Pancreas (tissue), 10 donors: ENCODE results near the gene ADAMTS2. TPM values are rescaled to one million over a fixed set of nuclear protein-coding genes. Genes with fewer than 3 reads are reported as not detected.
A peak's percentile ranks its signal among the peaks of the same experiment; 100 is the strongest.

Experiments
- ATAC-seq, 4 donors: fragments of 200-7000 bp; cut with Tn5 transposase; one replicate each; pipeline versions ENCODE4 v1.8.0 to v1.9.1; 2020; ENCODE audit warnings: mild to moderate bottlenecking in 4 of 4, moderate library complexity in 4 of 4
- DNase-seq, 6 donors: peaks; one replicate each; pipeline ENCODE4 v3.0.0-alpha.2; 2020
- FAIRE-seq: peaks from 2 replicates; lab custom pipeline; 2012; peaks lifted over from hg19 to GRCh38; lab: Jason Lieb, UNC
- H3K27ac ChIP-seq, 4 donors: fragments of 200-600 bp; sonication (generic); 1 replicate in 3 of 4; 2 replicates in 1 of 4; pipeline versions ENCODE4 v1.5.0 to v1.8.0; 2020
- H3K27me3 ChIP-seq, 4 donors: fragments of 200-600 bp; one replicate each; pipeline ENCODE4 v1.8.0; 2021
- H3K36me3 ChIP-seq, 3 donors: fragments of 200-600 bp; sonication (generic) in 1 of 3; one replicate each; pipeline versions ENCODE4 v1.5.0 to v1.8.0; 2020 to 2021
- H3K4me1 ChIP-seq, 3 donors: fragments of 200-600 bp; one replicate each; pipeline ENCODE4 v1.8.0; 2021
- H3K4me3 ChIP-seq, 4 donors: fragments of 200-600 bp; sonication (generic) in 2 of 4; one replicate each; pipeline versions ENCODE4 v1.5.0 to v1.8.0; 2020 to 2021
- H3K9me3 ChIP-seq, 4 donors: fragments of 200-600 bp; one replicate each; pipeline ENCODE4 v1.8.0; 2021
- WGBS, 2 donors: extraction: QIAGEN DNeasy Blood & Tissue Kit; methylation state at CpG; one replicate each; pipeline ENCODE4 v1.1.7; 2013; 5-methylcytosine and 5-hydroxymethylcytosine counted together
- intact Hi-C, 3 donors: fragments of 100-400 bp; cut with DNase I; formaldehyde crosslinking; loops; one replicate each; pipeline versions ENCODE4 v1.11.1 to v1.14.2; 2022
- polyA plus RNA-seq, 2 donors: library from polyadenylated mRNA; stranded (reverse); fragments of 200-250 nt; gene quantifications; one replicate each; pipeline ENCODE4 v1.2.3, GENCODE V29; 2013
- total RNA-seq, 6 donors: library from RNA; stranded (reverse); fragmentation: NEBNext Ultra II Directional in 4 of 6; extraction: Animal tissue kit (Norgen Biotek cat#: 25700) in 4 of 6; gene quantifications; one replicate each; pipeline versions ENCODE4 v1.2.1 to v1.2.4, GENCODE V29; 2021 to 2023
- TF ChIP-seq, protein P1 (sequence below), 4 donors: fragments of 200-600 bp; sonication (generic) in 3 of 4; IDR thresholded peaks; one replicate each; pipeline versions ENCODE4 v1.5.0 to v1.8.0; 2021; ENCODE audit warnings: antibody characterized with exemption in 4 of 4
- donor health status: healthy with polysubstance abuse.
- donor health status: DM: no; HTN: no; CAD: no; lungs with moderate emphysema.
- donor health status: DM: no; HTN: no; CAD: no.
- donor health status: control.
- donor health status: control.
- donor health status: Bipolar disorder and iron deficiency.
- donor health status: DM: yes; HTN: yes; CAD: no.
- donor health status: DM: no; HTN: no; CAD: no.
- donor health status: DM: no; HTN: no; CAD: no.
- donor health status: DM: yes; HTN: yes; CAD: no.

Gene ADAMTS2
- total and polyA plus RNA-seq, 8 donors = 1.3 to 18.5 (median 5.8) TPM

DNA sequence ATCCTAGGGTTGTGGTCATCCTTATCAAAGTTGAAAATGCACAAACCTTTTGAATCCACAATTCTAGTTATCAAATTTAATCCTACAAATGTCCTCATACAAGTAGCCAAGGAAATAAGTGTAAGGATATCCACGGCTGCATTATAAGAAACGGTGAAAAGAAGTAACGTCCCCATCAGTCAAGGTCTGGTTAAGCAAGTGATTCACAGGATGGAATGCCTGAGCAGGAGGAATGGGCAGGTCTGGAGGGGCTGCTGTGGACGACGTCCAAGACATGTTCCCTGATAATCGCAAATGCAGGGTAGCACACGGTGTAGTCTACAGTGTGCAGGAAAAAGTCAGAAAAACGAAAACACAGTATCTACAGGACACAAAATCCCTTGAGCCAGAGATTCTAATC is 118.6 kb downstream of the ADAMTS2 start:
- Histone ChIP-seq H3K36me3 (no peaks in the 10 kb centered on the region), H3K27me3 (no peaks in the 10 kb centered on the region), H3K27ac (no peak overlapping the region), H3K9me3 (no peaks in the 10 kb centered on the region), H3K4me3 (no peak overlapping the region), H3K4me1 (no peaks in the 10 kb centered on the region)
- ATAC-seq (no peak), FAIRE-seq (no peak), DNase-seq (no peak)
- intact Hi-C loops = no loop called here
- TF ChIP-seq, protein P1, sequence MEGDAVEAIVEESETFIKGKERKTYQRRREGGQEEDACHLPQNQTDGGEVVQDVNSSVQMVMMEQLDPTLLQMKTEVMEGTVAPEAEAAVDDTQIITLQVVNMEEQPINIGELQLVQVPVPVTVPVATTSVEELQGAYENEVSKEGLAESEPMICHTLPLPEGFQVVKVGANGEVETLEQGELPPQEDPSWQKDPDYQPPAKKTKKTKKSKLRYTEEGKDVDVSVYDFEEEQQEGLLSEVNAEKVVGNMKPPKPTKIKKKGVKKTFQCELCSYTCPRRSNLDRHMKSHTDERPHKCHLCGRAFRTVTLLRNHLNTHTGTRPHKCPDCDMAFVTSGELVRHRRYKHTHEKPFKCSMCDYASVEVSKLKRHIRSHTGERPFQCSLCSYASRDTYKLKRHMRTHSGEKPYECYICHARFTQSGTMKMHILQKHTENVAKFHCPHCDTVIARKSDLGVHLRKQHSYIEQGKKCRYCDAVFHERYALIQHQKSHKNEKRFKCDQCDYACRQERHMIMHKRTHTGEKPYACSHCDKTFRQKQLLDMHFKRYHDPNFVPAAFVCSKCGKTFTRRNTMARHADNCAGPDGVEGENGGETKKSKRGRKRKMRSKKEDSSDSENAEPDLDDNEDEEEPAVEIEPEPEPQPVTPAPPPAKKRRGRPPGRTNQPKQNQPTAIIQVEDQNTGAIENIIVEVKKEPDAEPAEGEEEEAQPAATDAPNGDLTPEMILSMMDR (IDR thresholded peaks at IDR 0.05) = no peak
- 46 to 59% methylated on average over 8 of the region's 8 CpGs for WGBS, 2 donors

DNA sequence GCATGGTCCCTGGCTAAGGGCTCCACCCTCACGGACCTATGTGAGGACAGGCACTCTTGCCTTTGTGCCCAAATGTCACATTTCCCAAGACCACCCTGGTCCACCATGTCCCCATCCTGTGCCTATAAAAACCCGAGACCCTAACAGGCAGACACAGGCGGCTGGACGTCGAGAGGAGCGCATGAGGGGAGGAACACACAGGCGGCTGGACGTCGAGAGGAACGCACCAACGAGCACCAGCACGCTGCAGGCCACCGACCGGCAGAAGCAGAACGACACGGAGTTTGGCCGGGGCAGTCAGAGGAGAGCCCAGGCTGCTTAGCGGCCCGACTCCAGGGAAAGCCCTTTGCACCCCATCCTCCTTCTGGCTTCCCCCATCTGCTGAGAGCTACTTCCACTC is 119.9 kb downstream of the ADAMTS2 start:
- FAIRE-seq (no peak), ATAC-seq (no peak), DNase-seq (peak in 2 of 6 donors; percentile 19 to 24)
- TF ChIP-seq, protein P1 (IDR thresholded peaks at IDR 0.05) = no peak
- H3K27ac ChIP-seq = no peak overlapping the region
- no peaks in the 10 kb centered on the region for H3K36me3 ChIP-seq
- H3K4me3 ChIP-seq = no peak overlapping the region
- H3K4me1 ChIP-seq = no peaks in the 10 kb centered on the region
- intact Hi-C loops = no loop called here
- H3K27me3 ChIP-seq = no peaks in the 10 kb centered on the region
- WGBS, 2 donors = 81 to 89% methylated on average over 19 of the region's 19 CpGs
- no peaks in the 10 kb centered on the region for H3K9me3 ChIP-seq

DNA sequence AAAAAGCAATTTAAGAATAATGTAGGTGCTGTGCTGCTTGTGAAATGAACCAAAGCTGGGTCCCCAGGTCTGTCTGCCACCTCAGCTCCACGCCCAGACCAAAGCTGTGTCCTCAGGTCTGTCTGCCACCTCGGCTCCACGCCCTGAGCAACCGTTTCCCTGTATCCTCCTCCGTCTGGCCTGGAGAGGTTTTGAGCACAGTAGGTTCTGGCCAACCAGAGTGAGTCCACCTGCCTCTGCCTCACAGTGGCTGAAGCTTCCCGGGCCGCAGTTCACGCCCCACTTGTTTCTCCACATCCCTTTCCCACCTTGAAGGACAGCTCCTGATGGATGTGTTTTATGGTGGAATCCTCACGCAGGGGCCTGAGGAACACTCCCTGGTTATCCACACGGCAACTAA is 120.5 kb downstream of the ADAMTS2 start:
- FAIRE-seq = no peak
- 79 to 84% methylated on average over 10 of the region's 10 CpGs for WGBS, 2 donors
- Histone ChIP-seq H3K27me3 (no peaks in the 10 kb centered on the region), H3K4me3 (no peak overlapping the region), H3K4me1 (no peaks in the 10 kb centered on the region), H3K36me3 (no peaks in the 10 kb centered on the region), H3K9me3 (no peaks in the 10 kb centered on the region), H3K27ac (no peak overlapping the region)
- intact Hi-C loops = no loop called here
- no peak for ATAC-seq
- TF ChIP-seq, protein P1 (IDR thresholded peaks at IDR 0.05) = no peak
- peak in 1 of 6 donors; percentile 23 for DNase-seq

DNA sequence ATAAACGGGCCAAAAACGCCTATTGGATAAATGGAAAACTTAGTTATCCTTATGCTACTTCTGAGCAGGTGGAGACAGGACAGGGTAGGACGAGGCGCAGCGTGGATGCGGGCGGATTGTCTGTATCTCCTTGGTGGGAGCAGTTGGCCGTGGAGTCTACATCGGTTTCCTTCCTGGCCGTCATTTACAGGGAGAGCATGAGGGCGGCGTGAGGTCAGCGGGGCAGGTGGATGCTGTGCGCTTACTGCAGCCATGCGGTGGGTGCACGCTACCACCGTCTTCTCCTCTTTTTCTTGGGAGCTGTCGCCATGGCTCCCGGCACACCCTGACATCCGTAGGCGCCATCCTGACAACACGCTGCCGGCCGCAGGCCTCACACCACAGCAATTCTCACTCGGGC is 121.3 kb downstream of the ADAMTS2 start:
- DNase-seq = peak in 1 of 6 donors; percentile 35
- H3K27ac ChIP-seq = no peak overlapping the region

DNA sequence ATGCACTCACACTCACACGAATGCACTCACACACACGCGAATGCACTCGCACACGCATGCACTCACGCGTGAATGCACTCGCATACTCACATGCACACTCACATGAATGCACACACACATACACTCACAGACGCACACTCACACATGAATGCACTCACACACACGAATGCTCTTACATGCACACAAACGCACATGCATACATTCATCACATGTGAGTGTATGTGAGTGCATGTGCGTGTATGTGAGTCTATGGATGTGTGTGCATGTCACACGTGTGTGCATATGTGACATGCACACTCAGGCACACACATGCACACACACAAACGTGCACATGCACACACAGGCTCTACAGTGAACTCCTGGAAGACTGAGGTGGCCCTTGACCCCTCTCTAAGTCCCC is 121.7 kb downstream of the ADAMTS2 start:
- Histone ChIP-seq H3K4me3 (no peak overlapping the region), H3K36me3 (no peaks in the 10 kb centered on the region), H3K27me3 (no peaks in the 10 kb centered on the region), H3K27ac (no peak overlapping the region), H3K4me1 (no peaks in the 10 kb centered on the region), H3K9me3 (no peaks in the 10 kb centered on the region)
- FAIRE-seq (no peak), DNase-seq (no peak), ATAC-seq (no peak)
- TF ChIP-seq, protein P1 (IDR thresholded peaks at IDR 0.05) = no peak
- intact Hi-C loops = no loop called here
- 74 to 79% methylated on average over 14 of the region's 14 CpGs for WGBS, 2 donors

More for the DNA sequence above, 121.3 kb downstream of the ADAMTS2 start:
- no peak for ATAC-seq
- no peak for FAIRE-seq
- no peaks in the 10 kb centered on the region for H3K36me3 ChIP-seq
- no peaks in the 10 kb centered on the region for H3K4me1 ChIP-seq
- TF ChIP-seq, protein P1 (IDR thresholded peaks at IDR 0.05) = no peak
- no peak overlapping the region for H3K4me3 ChIP-seq
- H3K9me3 ChIP-seq = no peaks in the 10 kb centered on the region
- no peaks in the 10 kb centered on the region for H3K27me3 ChIP-seq
- WGBS, 2 donors = 90 to 97% methylated on average over 25 of the region's 25 CpGs
- intact Hi-C loops = no loop called here
